ENCODE results near the gene CARD11. TPM values are rescaled to one million over a fixed set of nuclear protein-coding genes. Genes with fewer than 3 reads are reported as not detected.

Gene CARD11
- total and polyA plus RNA-seq, 2 of the 4 experiments (the other 2 are of a cell fraction) = 0.18 to 0.26 TPM

DNA sequence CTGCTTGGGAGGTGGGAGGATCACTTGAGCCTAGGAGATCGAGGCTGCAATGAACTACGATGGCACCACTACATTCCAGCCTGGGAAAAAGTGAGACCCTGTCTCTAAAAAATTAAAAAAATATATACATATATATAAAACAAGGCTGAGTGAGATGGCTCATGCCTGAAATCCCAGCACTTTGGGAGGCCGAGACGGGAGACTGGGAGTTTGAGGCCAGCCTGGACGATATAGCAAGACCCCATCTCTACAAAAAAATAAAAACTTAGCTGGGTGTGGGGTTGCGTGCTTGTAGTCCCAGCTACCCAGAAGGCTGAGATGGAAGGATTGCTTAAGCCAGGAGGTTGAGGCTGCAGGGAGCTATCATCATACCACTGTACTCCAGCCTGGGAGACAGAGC, 87.6 kb downstream of the CARD11 start:
- Histone ChIP-seq H4K5ac (ENCODE audit: low read depth, low read length) (no peak overlapping the region), H2AK9ac (replicated peaks; ENCODE audit: low read depth, low read length, poor library complexity) (no peak overlapping the region), H3K4me1 (ENCODE audit: control insufficient read depth, insufficient read depth, low read length) (no peaks in the 10 kb centered on the region), H3K18ac (ENCODE audit: low read depth, low read length) (no peak overlapping the region), H2BK5ac (ENCODE audit: low read depth, low read length, poor library complexity, severe bottlenecking) (no peak overlapping the region), H3K27me3 (ENCODE audit: control insufficient read depth, insufficient read depth, low read length) (no peaks in the 10 kb centered on the region; the same call in 1 of the 2 replicates), H4K20me1 (ENCODE audit: insufficient read depth, low read length) (no peaks in the 10 kb centered on the region), H2BK15ac (ENCODE audit: low read depth, low read length) (no peak overlapping the region), H3K9ac (ENCODE audit: low read depth, low read length) (no peak overlapping the region), H3K4me3 (ENCODE audit: insufficient read depth, low read depth, low read length) (no peak overlapping the region), H2AFZ (replicated peaks; ENCODE audit: low read length, poor library complexity) (no peak overlapping the region), H3K27ac (ENCODE audit: insufficient read depth, low read length) (no peak overlapping the region), H2BK20ac (ENCODE audit: low read depth, low read length) (no peak overlapping the region), H4K8ac (ENCODE audit: low read depth in 2 of 2, low read length in 2 of 2) (no peak overlapping the region), H3K79me1 (ENCODE audit: low read depth in 1 of 2, low read length in 2 of 2) (no peaks in the 10 kb centered on the region), H4K91ac (ENCODE audit: insufficient read depth, low read depth, low read length) (no peak overlapping the region), H3K23ac (ENCODE audit: low read depth, low read length) (no peak overlapping the region), H3K9me1 (ENCODE audit: insufficient read depth, low read length) (no peaks in the 10 kb centered on the region), H2BK120ac (ENCODE audit: low read depth, low read length) (no peak overlapping the region), H2AK5ac (ENCODE audit: low read depth, low read length) (no peak overlapping the region), H3K36me3 (ENCODE audit: control insufficient read depth, insufficient read depth, low read length) (no peaks in the 10 kb centered on the region), H3K56ac (ENCODE audit: extremely low read depth, insufficient read depth, low read length) (no peak overlapping the region), H3K4ac (ENCODE audit: low read depth, low read length) (no peak overlapping the region), H3K14ac (replicated peaks; ENCODE audit: low read depth, low read length) (no peak overlapping the region), H3K9me3 (ENCODE audit: control insufficient read depth, insufficient read depth, low read length) (no peaks in the 10 kb centered on the region), H3K4me2 (ENCODE audit: low read depth, low read length) (no peak overlapping the region)
- ATAC-seq (ENCODE audit: low read depth) (no peak), DNase-seq (no peak)
- intact Hi-C loops (cut with micrococcal nuclease) = no loop called here
- dilution Hi-C loops (cut with HindIII; ENCODE audit: low sequenced_read_pairs, unreplicated experiment) = no loop called here
- no peak for TF ChIP-seq POLR2A (IDR thresholded peaks at IDR 0.05; ENCODE audit: low read depth, low read length)
- BruUV-seq (replicated peaks) = no TSS peak
- no CpG with 5 or more reads among the region's 6 CpGs for WGBS, 2 experiments (ENCODE audit: extremely low coverage in 2 of 2, insufficient read length in 1 of 2)
- CTCF ChIA-PET = no interaction called here
- in situ Hi-C loops (cut with MboI; ENCODE audit: low sequenced_read_pairs) = no loop called here
- POLR2A ChIA-PET (ENCODE audit: unreplicated experiment) = no interaction called here

All from IMR-90 (cell line).